Measurements from ENCODE around the gene ABCC4. TPM values are rescaled to one million over a fixed set of nuclear protein-coding genes. Genes with fewer than 3 reads are reported as not detected.

Gene ABCC4
- total RNA-seq, 1 experiment from 2014 or later: 17.0 TPM

DNA sequence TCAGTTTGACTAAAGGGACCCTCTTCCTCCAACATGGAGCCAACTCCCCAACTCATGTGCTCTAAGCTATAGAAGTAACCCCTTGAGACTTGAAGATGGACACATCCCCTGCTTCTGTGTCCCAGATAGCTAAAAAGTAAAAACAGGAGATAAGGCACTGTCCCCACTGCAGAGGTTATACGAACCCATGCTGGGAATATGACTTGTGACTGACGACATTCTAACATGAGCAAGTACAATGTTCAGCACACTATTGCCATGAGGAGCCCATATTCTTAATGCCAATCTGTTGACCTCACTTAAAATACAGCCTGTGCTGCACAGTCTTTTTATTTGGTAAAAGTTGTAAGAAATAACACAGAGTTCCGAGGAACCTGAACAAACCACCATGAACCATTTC, 71.4 kb downstream of the ABCC4 start:
- no peaks in the 10 kb centered on the region for H3K79me2 ChIP-seq (ENCODE audit: low read depth)
- no peaks in the 10 kb centered on the region for H3K27me3 ChIP-seq (ENCODE audit: insufficient read depth, low read depth)
- ChIA-PET CTCF (interaction anchor here (0.6 kb wide), 1 partner anchor 86 kb away, joined by 4 read pairs; no protein-coding TSS in a partner anchor), POLR2A (ENCODE audit: unreplicated experiment) (no interaction called here)
- peaks cover 19% of the 10 kb centered on the region for H3F3A ChIP-seq (ENCODE audit: insufficient read depth, low read depth)
- BruUV-seq (replicated peaks): no TSS peak
- H3K36me3 ChIP-seq (ENCODE audit: low read depth): no peaks in the 10 kb centered on the region
- H3K4me2 ChIP-seq: no peak overlapping the region
- no peak overlapping the region for H2AFZ ChIP-seq
- H3K27ac ChIP-seq: no peak overlapping the region
- DNase-seq: no peak
- no peaks in the 10 kb centered on the region for H3K9me3 ChIP-seq (ENCODE audit: insufficient read depth, low read depth)
- TF ChIP-seq, protein P1, sequence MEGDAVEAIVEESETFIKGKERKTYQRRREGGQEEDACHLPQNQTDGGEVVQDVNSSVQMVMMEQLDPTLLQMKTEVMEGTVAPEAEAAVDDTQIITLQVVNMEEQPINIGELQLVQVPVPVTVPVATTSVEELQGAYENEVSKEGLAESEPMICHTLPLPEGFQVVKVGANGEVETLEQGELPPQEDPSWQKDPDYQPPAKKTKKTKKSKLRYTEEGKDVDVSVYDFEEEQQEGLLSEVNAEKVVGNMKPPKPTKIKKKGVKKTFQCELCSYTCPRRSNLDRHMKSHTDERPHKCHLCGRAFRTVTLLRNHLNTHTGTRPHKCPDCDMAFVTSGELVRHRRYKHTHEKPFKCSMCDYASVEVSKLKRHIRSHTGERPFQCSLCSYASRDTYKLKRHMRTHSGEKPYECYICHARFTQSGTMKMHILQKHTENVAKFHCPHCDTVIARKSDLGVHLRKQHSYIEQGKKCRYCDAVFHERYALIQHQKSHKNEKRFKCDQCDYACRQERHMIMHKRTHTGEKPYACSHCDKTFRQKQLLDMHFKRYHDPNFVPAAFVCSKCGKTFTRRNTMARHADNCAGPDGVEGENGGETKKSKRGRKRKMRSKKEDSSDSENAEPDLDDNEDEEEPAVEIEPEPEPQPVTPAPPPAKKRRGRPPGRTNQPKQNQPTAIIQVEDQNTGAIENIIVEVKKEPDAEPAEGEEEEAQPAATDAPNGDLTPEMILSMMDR (conservative IDR thresholded peaks at IDR 0.05): no peak
- no peak for TF ChIP-seq EZH2 (IDR thresholded peaks at IDR 0.05; ENCODE audit: low read depth)
- H3K9me2 ChIP-seq (ENCODE audit: insufficient read depth): no peaks in the 10 kb centered on the region
- H4K20me1 ChIP-seq (ENCODE audit: insufficient read depth): no peaks in the 10 kb centered on the region
- H3K4me3 ChIP-seq: no peak overlapping the region
- H3K4me1 ChIP-seq (replicated peaks; ENCODE audit: insufficient read depth): peaks cover 25% of the 10 kb centered on the region
- intact Hi-C loops (cut with micrococcal nuclease; ENCODE audit: unreplicated experiment): no loop called here

DNA sequence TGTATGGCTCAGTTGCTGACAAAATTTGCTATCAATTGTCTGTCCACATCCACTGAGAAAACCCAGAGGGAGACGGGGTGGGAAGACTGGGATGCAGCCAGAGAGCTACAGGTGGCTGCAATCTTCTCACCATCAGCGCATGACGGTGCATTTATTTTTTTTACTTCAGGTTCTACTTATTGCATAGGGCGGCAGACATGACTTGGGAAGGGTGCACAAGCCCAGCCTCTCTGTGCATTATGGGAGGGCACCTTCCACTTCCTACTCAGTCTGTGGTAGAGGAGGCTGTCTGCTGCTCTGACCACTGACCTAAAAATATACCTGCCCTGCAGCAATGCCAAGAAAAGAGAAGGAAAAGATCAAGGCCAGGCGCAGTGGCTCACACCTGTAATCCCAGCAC, 73.1 kb downstream of the ABCC4 start:
- Histone ChIP-seq H3K27me3 (ENCODE audit: insufficient read depth, low read depth) (no peaks in the 10 kb centered on the region), H3K4me2 (no peak overlapping the region), H3K9me2 (ENCODE audit: insufficient read depth) (no peaks in the 10 kb centered on the region), H3K4me3 (no peak overlapping the region), H3F3A (ENCODE audit: insufficient read depth, low read depth) (peaks cover 19% of the 10 kb centered on the region), H3K27ac (no peak overlapping the region), H4K20me1 (ENCODE audit: insufficient read depth) (no peaks in the 10 kb centered on the region), H3K36me3 (ENCODE audit: low read depth) (no peaks in the 10 kb centered on the region), H3K9me3 (ENCODE audit: insufficient read depth, low read depth) (no peaks in the 10 kb centered on the region), H2AFZ (no peak overlapping the region), H3K79me2 (ENCODE audit: low read depth) (no peaks in the 10 kb centered on the region), H3K4me1 (replicated peaks; ENCODE audit: insufficient read depth) (peaks cover 25% of the 10 kb centered on the region)
- no peak for TF ChIP-seq EZH2 (IDR thresholded peaks at IDR 0.05; ENCODE audit: low read depth)
- TF ChIP-seq, protein P1 (conservative IDR thresholded peaks at IDR 0.05): no peak
- POLR2A ChIA-PET (ENCODE audit: unreplicated experiment): no interaction called here
- intact Hi-C loops (cut with micrococcal nuclease; ENCODE audit: unreplicated experiment): no loop called here
- BruUV-seq (replicated peaks): no TSS peak
- no peak for DNase-seq
- CTCF ChIA-PET: no interaction called here

DNA sequence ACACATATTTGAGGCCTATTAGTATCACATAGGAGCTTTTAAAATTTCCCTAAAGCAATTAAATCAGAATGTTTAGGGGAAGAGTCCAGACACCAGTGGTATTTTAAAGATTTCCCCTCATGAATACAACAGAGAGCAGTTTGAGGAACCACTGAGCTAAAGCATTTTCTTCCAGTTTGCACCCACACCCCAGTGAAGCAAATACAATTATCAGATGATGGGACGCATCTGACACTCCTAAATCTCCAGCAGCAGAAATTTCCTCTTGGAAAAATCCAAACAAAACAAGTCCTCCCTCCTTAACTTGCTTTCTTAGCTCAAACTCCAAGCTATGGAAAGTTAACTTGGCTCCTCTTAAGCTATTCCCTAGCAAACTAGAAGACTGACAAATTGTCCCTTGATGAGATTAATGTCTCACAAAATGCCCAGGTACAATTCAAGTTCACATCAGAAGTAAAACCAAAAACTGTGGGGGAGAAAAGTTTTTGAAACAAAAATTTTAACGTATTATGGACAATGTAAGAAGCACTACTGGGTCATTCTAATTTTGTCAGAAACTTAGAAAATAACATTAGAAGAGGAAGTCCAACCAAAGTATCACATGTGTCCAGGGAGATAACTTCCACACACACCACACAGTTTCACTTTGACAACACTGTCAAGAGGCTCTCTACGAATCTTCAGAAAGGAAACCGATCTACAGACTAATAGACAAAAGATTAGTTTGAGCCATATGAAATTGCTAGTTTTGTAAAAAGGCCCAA, 74.1 kb downstream of the ABCC4 start:
- H3K4me3 ChIP-seq: no peak overlapping the region
- no peak overlapping the region for H2AFZ ChIP-seq
- DNase-seq: no peak
- H3K9me2 ChIP-seq (ENCODE audit: insufficient read depth): no peaks in the 10 kb centered on the region
- BruUV-seq (replicated peaks): no TSS peak
- no peaks in the 10 kb centered on the region for H3K9me3 ChIP-seq (ENCODE audit: insufficient read depth, low read depth)
- peak overlapping the region; percentile 12 for H3K4me2 ChIP-seq
- ChIA-PET CTCF (no interaction called here), POLR2A (ENCODE audit: unreplicated experiment) (no interaction called here)
- no peaks in the 10 kb centered on the region for H3K79me2 ChIP-seq (ENCODE audit: low read depth)
- H3K27me3 ChIP-seq (ENCODE audit: insufficient read depth, low read depth): no peaks in the 10 kb centered on the region
- H4K20me1 ChIP-seq (ENCODE audit: insufficient read depth): no peaks in the 10 kb centered on the region
- no peak overlapping the region for H3K27ac ChIP-seq
- peaks cover 29% of the 10 kb centered on the region for H3K4me1 ChIP-seq (replicated peaks; ENCODE audit: insufficient read depth)
- intact Hi-C loops (cut with micrococcal nuclease; ENCODE audit: unreplicated experiment): no loop called here
- H3K36me3 ChIP-seq (ENCODE audit: low read depth): no peaks in the 10 kb centered on the region
- H3F3A ChIP-seq (ENCODE audit: insufficient read depth, low read depth): peaks cover 19% of the 10 kb centered on the region
- TF ChIP-seq, protein P1 (conservative IDR thresholded peaks at IDR 0.05): no peak
- TF ChIP-seq EZH2 (IDR thresholded peaks at IDR 0.05; ENCODE audit: low read depth): no peak

Measured in PC-9 (cell line).